ENCODE results near the gene UPK2. TPM values are rescaled to one million over a fixed set of nuclear protein-coding genes. Genes with fewer than 3 reads are reported as not detected.
A peak's percentile ranks its signal among the peaks of the same experiment; 100 is the strongest.

The UPK2 gene
- total and polyA plus RNA-seq, 2 of the 13 experiments (the other 11 are each of a cell fraction or from before 2014, with no cell fraction given) = not detected

- TF ChIP-seq ZNF142 (CRISPR knock-in tag; IDR thresholded peaks at IDR 0.05) (no peak), PBX2 (CRISPR knock-in tag; IDR thresholded peaks at IDR 0.05) (no peak), ZNF788 (CRISPR knock-in tag; IDR thresholded peaks at IDR 0.05; ENCODE audit: borderline replicate concordance) (no peak), CREBL2 (CRISPR knock-in tag; IDR thresholded peaks at IDR 0.05; ENCODE audit: borderline replicate concordance) (0 out of 2 replicates have a peak, but pooled peaks have one; percentile 55), FOXC1 (CRISPR knock-in tag; IDR thresholded peaks at IDR 0.05; ENCODE audit: borderline replicate concordance) (no peak), ZNF205 (CRISPR knock-in tag; IDR thresholded peaks at IDR 0.05) (no peak; the same call in 1 of the 2 replicates), ZNF569 (CRISPR knock-in tag; IDR thresholded peaks at IDR 0.05; ENCODE audit: borderline replicate concordance) (no peak), PRMT3 (CRISPR knock-in tag; IDR thresholded peaks at IDR 0.05; ENCODE audit: borderline replicate concordance, low read depth) (no peak), KDM3A (CRISPR knock-in tag; IDR thresholded peaks at IDR 0.05; ENCODE audit: low read depth) (no peak), XBP1 (CRISPR knock-in tag; IDR thresholded peaks at IDR 0.05) (no peak), ZNF446 (CRISPR knock-in tag; IDR thresholded peaks at IDR 0.05) (no peak), ZNF766 (CRISPR knock-in tag; IDR thresholded peaks at IDR 0.05; ENCODE audit: borderline replicate concordance) (no peak), ATF4 (CRISPR knock-in tag; IDR thresholded peaks at IDR 0.05) (no peak), ZNF891 (CRISPR knock-in tag; IDR thresholded peaks at IDR 0.05) (no peak; the same call in 1 of the 2 replicates), ATM (IDR thresholded peaks at IDR 0.05; ENCODE audit: borderline replicate concordance) (no peak), ZKSCAN1 (IDR thresholded peaks at IDR 0.05; ENCODE audit: low read length) (no peak)
Measured at GRCh38 chr11:118910309-118911112, 45.6 kb upstream of the UPK2 start (continued).

Data from HepG2 (cell line).